Liver (tissue), 9 donors: Measurements from ENCODE around the gene NMNAT2. TPM values are rescaled to one million over a fixed set of nuclear protein-coding genes. Genes with fewer than 3 reads are reported as not detected.

Experiments
- DNase-seq: peaks from one replicate; pipeline ENCODE4 v3.0.0-alpha.2; 2017; ENCODE audit warnings: low spot score
- H3K27ac ChIP-seq, 2 donors: one replicate each; pipeline ENCODE4 v1.7.0; 2013; ENCODE audit warnings: inconsistent platforms in 2 of 2, low read length in 2 of 2, control low read depth in 1 of 2, low read depth in 1 of 2, mild to moderate bottlenecking in 1 of 2
- H3K27me3 ChIP-seq, 4 donors: one replicate each; pipeline versions ENCODE4 v1.6.1 to v1.7.0; 2013; ENCODE audit warnings: low read length in 3 of 4, inconsistent platforms in 1 of 4, mild to moderate bottlenecking in 1 of 4, moderate library complexity in 1 of 4; ENCODE audit not compliant: control insufficient read depth in 4 of 4, insufficient read depth in 4 of 4
- H3K36me3 ChIP-seq, 4 donors: one replicate each; pipeline versions ENCODE4 v1.6.1 to v1.7.0; 2013; ENCODE audit warnings: low read length in 3 of 4, mild to moderate bottlenecking in 3 of 4, low read depth in 1 of 4, moderate library complexity in 1 of 4; ENCODE audit not compliant: control insufficient read depth in 4 of 4, insufficient read depth in 3 of 4
- H3K4me1 ChIP-seq, 4 donors: one replicate each; pipeline versions ENCODE4 v1.6.1 to v1.7.0; 2013; ENCODE audit warnings: low read length in 3 of 4, mild to moderate bottlenecking in 3 of 4, moderate library complexity in 1 of 4; ENCODE audit not compliant: control insufficient read depth in 4 of 4, insufficient read depth in 4 of 4
- H3K4me3 ChIP-seq, 3 donors: one replicate each; pipeline versions ENCODE4 v1.6.1 to v1.7.0; 2013; ENCODE audit warnings: low read length in 3 of 3, control low read depth in 1 of 3, low read depth in 1 of 3, mild to moderate bottlenecking in 1 of 3
- H3K9ac ChIP-seq, 2 donors: one replicate each; pipeline ENCODE4 v1.7.0; 2013; ENCODE audit warnings: low read length in 2 of 2, mild to moderate bottlenecking in 2 of 2, moderate library complexity in 2 of 2, control low read depth in 1 of 2, low read depth in 1 of 2
- H3K9me3 ChIP-seq, 4 donors: one replicate each; pipeline versions ENCODE4 v1.6.1 to v1.7.0; 2013; ENCODE audit warnings: low read length in 3 of 4; ENCODE audit not compliant: control insufficient read depth in 4 of 4
- EGR1 ChIP-seq, 2 donors: IDR thresholded peaks; 2 replicates each; pipeline ENCODE4 v1.6.1; 2016 to 2018; ENCODE audit warnings: antibody characterized with exemption in 2 of 2, low read depth in 2 of 2
- FOXA1 ChIP-seq: IDR thresholded peaks from 2 replicates; pipeline ENCODE4 v1.6.1; 2016; ENCODE audit warnings: antibody characterized with exemption
- FOXA2 ChIP-seq: IDR thresholded peaks from 2 replicates; pipeline ENCODE4 v1.6.1; 2016; ENCODE audit warnings: antibody characterized with exemption
- GABPA ChIP-seq, 2 donors: IDR thresholded peaks in 1 of 2; conservative IDR thresholded peaks in 1 of 2; 2 replicates each; pipeline ENCODE4 v1.6.1; 2016; ENCODE audit warnings: antibody characterized with exemption in 2 of 2, mild to moderate bottlenecking in 1 of 2, moderate library complexity in 1 of 2
- HNF4A ChIP-seq, 2 donors: conservative IDR thresholded peaks; 2 replicates each; pipeline ENCODE4 v1.6.1; 2016; ENCODE audit warnings: antibody characterized with exemption in 2 of 2, mild to moderate bottlenecking in 2 of 2
- HNF4G ChIP-seq: IDR thresholded peaks from 2 replicates; pipeline ENCODE4 v1.6.1; 2016; ENCODE audit warnings: antibody characterized with exemption
- JUND ChIP-seq, 2 donors: IDR thresholded peaks; 2 replicates each; pipeline ENCODE4 v1.6.1; 2016; ENCODE audit warnings: antibody characterized with exemption in 2 of 2
- NR2F2 ChIP-seq: IDR thresholded peaks from 2 replicates; pipeline ENCODE4 v1.6.1; 2016; ENCODE audit warnings: antibody characterized with exemption
- RAD21 ChIP-seq, 2 donors: IDR thresholded peaks; 2 replicates each; pipeline ENCODE4 v1.6.1; 2016; ENCODE audit warnings: antibody characterized with exemption in 2 of 2, mild to moderate bottlenecking in 2 of 2
- RXRA ChIP-seq, 2 donors: IDR thresholded peaks; 2 replicates each; pipeline ENCODE4 v1.6.1; 2017 to 2018; ENCODE audit warnings: antibody characterized with exemption in 2 of 2, mild to moderate bottlenecking in 1 of 2
- SP1 ChIP-seq: IDR thresholded peaks from 2 replicates; pipeline ENCODE4 v1.6.1; 2018; ENCODE audit warnings: antibody characterized with exemption, mild to moderate bottlenecking
- TAF1 ChIP-seq: conservative IDR thresholded peaks from 2 replicates; pipeline ENCODE4 v1.6.1; 2016; ENCODE audit warnings: antibody characterized with exemption, mild to moderate bottlenecking
- YY1 ChIP-seq: IDR thresholded peaks from 2 replicates; pipeline ENCODE4 v1.6.1; 2016; ENCODE audit warnings: antibody characterized with exemption, mild to moderate bottlenecking
- WGBS: extraction: QIAGEN DNeasy Blood & Tissue Kit; methylation state at CpG from one replicate; pipeline ENCODE4 v1.1.7; 2013; 5-methylcytosine and 5-hydroxymethylcytosine counted together
- polyA plus RNA-seq, 2 donors: library from polyadenylated mRNA; stranded (reverse) in 1 of 2; unstranded in 1 of 2; fragments of 200-250 nt in 1 of 2; fragments of >200 nt in 1 of 2; fragmentation: Nextera tagmentation in 1 of 2; extraction: Ambion mirVana in 1 of 2; gene quantifications; one replicate each; pipeline versions ENCODE4 v1.2.1 to v1.2.3, GENCODE V29; 2013 to 2015
- total RNA-seq, 2 donors: library from RNA; depleted of rRNA; stranded (reverse); fragments of >200 nt; gene quantifications; one replicate each; pipeline ENCODE4 v1.2.3, GENCODE V29; 2014
- TF ChIP-seq, protein P1 (sequence below): IDR thresholded peaks from 2 replicates; pipeline ENCODE4 v1.6.1; 2016; ENCODE audit warnings: antibody characterized with exemption
- TF ChIP-seq, protein P2 (sequence below): fragments of 150-350 bp; IDR thresholded peaks from 2 replicates; pipeline ENCODE4 v1.5.1; 2017; ENCODE audit warnings: improper control_type of control experiment, low read depth, low read length; ENCODE audit not compliant: missing input control
- TF ChIP-seq, protein P3 (sequence below): IDR thresholded peaks from 2 replicates; pipeline ENCODE4 v1.6.1; 2016; ENCODE audit warnings: antibody characterized with exemption, mild to moderate bottlenecking
- TF ChIP-seq, protein P4 (sequence below): IDR thresholded peaks from 2 replicates; pipeline ENCODE4 v1.6.1; 2016; ENCODE audit warnings: antibody characterized with exemption
- TF ChIP-seq, protein P5 (sequence below): IDR thresholded peaks from 2 replicates; pipeline ENCODE4 v1.6.1; 2016; ENCODE audit warnings: antibody characterized with exemption
- donor health status: healthy.
- donor health status: healthy.
- donor health status: healthy.
- donor health status: healthy.
- donor health status: healthy.

NMNAT2 gene
- total and polyA plus RNA-seq, 4 donors: under 0.01 to 0.07 (median 0.05) TPM; not detected in 1

DNA sequence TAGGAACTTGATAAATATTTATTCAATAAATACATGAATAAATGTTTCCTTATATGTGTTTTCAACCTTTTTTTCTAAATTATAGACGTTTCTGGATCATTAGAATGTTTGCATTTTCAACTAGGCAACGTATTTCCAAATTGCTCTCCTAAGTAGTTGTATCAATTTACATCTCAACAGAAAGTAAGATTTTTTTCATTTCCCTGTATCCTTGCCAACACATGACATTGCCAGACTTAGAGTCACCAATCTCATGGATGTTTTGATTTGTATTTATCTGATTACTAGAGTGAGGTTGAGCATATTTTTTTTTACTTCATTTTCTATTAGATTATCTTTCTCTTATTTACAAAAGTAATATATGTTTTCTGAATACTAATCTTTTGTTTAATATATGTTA is 31.9 kb upstream of the NMNAT2 start:
- DNase-seq: no peak
- H3K9me3 ChIP-seq: peaks cover 0 to 2% (median 0%) of the 10 kb centered on the region in 4 donors
- H3K36me3 ChIP-seq: no peaks in the 10 kb centered on the region
- no peak for TF ChIP-seq HNF4G
- no peak for TF ChIP-seq SP1
- no peak for TF ChIP-seq GABPA (IDR thresholded peaks at IDR 0.05 in 1 of 2, conservative IDR thresholded peaks at IDR 0.05 in 1 of 2)
- no peak for TF ChIP-seq HNF4A (conservative IDR thresholded peaks at IDR 0.05)
- TF ChIP-seq TAF1: no peak
- no peak for TF ChIP-seq NR2F2
- TF ChIP-seq, protein P1, sequence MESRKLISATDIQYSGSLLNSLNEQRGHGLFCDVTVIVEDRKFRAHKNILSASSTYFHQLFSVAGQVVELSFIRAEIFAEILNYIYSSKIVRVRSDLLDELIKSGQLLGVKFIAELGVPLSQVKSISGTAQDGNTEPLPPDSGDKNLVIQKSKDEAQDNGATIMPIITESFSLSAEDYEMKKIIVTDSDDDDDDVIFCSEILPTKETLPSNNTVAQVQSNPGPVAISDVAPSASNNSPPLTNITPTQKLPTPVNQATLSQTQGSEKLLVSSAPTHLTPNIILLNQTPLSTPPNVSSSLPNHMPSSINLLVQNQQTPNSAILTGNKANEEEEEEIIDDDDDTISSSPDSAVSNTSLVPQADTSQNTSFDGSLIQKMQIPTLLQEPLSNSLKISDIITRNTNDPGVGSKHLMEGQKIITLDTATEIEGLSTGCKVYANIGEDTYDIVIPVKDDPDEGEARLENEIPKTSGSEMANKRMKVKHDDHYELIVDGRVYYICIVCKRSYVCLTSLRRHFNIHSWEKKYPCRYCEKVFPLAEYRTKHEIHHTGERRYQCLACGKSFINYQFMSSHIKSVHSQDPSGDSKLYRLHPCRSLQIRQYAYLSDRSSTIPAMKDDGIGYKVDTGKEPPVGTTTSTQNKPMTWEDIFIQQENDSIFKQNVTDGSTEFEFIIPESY: no peak
- TF ChIP-seq RAD21 (IDR thresholded peaks at IDR 0.05): no peak
- no peak for TF ChIP-seq JUND (IDR thresholded peaks at IDR 0.05)
- TF ChIP-seq YY1: no peak
- TF ChIP-seq EGR1 (IDR thresholded peaks at IDR 0.05; ENCODE audit: low read depth in 2 of 2): no peak
- TF ChIP-seq FOXA2: no peak
- no peak for TF ChIP-seq FOXA1
- TF ChIP-seq, protein P2, sequence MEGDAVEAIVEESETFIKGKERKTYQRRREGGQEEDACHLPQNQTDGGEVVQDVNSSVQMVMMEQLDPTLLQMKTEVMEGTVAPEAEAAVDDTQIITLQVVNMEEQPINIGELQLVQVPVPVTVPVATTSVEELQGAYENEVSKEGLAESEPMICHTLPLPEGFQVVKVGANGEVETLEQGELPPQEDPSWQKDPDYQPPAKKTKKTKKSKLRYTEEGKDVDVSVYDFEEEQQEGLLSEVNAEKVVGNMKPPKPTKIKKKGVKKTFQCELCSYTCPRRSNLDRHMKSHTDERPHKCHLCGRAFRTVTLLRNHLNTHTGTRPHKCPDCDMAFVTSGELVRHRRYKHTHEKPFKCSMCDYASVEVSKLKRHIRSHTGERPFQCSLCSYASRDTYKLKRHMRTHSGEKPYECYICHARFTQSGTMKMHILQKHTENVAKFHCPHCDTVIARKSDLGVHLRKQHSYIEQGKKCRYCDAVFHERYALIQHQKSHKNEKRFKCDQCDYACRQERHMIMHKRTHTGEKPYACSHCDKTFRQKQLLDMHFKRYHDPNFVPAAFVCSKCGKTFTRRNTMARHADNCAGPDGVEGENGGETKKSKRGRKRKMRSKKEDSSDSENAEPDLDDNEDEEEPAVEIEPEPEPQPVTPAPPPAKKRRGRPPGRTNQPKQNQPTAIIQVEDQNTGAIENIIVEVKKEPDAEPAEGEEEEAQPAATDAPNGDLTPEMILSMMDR: no peak
- TF ChIP-seq, protein P3, sequence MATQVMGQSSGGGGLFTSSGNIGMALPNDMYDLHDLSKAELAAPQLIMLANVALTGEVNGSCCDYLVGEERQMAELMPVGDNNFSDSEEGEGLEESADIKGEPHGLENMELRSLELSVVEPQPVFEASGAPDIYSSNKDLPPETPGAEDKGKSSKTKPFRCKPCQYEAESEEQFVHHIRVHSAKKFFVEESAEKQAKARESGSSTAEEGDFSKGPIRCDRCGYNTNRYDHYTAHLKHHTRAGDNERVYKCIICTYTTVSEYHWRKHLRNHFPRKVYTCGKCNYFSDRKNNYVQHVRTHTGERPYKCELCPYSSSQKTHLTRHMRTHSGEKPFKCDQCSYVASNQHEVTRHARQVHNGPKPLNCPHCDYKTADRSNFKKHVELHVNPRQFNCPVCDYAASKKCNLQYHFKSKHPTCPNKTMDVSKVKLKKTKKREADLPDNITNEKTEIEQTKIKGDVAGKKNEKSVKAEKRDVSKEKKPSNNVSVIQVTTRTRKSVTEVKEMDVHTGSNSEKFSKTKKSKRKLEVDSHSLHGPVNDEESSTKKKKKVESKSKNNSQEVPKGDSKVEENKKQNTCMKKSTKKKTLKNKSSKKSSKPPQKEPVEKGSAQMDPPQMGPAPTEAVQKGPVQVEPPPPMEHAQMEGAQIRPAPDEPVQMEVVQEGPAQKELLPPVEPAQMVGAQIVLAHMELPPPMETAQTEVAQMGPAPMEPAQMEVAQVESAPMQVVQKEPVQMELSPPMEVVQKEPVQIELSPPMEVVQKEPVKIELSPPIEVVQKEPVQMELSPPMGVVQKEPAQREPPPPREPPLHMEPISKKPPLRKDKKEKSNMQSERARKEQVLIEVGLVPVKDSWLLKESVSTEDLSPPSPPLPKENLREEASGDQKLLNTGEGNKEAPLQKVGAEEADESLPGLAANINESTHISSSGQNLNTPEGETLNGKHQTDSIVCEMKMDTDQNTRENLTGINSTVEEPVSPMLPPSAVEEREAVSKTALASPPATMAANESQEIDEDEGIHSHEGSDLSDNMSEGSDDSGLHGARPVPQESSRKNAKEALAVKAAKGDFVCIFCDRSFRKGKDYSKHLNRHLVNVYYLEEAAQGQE: no peak
- TF ChIP-seq, protein P4, sequence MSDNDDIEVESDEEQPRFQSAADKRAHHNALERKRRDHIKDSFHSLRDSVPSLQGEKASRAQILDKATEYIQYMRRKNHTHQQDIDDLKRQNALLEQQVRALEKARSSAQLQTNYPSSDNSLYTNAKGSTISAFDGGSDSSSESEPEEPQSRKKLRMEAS: no peak
- no peak for TF ChIP-seq RXRA (IDR thresholded peaks at IDR 0.05)
- H3K4me1 ChIP-seq: no peaks in the 10 kb centered on the region
- WGBS: 50% methylated on average over 2 of the region's 2 CpGs
- no peaks in the 10 kb centered on the region for H3K27me3 ChIP-seq
- H3K4me3 ChIP-seq: no peak overlapping the region
- H3K27ac ChIP-seq: no peak overlapping the region
- H3K9ac ChIP-seq: no peak overlapping the region

DNA sequence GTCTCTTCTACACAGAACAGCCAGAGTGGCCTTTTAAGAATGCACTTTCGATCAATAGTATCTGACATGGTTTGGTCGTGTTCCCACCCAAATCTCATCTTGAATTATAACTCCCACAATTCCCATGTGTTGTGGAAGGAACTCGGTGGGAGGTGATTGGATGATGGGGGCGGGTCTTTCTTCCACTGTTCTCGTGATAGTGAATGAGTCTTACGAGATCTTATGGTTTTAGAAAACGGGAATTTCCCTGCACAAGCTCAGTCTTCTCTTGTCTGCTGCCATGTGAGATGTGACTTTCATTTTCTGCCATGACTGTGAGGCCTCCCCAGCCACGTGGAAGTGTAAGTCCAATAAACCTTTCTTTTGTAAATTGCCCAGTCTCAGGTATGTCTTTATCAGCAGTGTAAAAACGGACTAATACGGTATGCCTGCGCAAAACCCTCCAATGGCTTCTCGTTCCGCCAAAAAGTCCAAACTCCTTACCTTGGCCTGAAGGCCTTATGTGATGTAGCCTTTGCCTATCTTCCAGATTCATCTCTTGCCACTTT is 31.1 kb upstream of the NMNAT2 start:
- 91% methylated on average over 13 of the region's 13 CpGs for WGBS
- no peak for DNase-seq
- TF ChIP-seq, protein P3: no peak
- TF ChIP-seq FOXA1: no peak
- TF ChIP-seq, protein P2: no peak
- no peak for TF ChIP-seq SP1
- TF ChIP-seq FOXA2: no peak
- TF ChIP-seq, protein P5, sequence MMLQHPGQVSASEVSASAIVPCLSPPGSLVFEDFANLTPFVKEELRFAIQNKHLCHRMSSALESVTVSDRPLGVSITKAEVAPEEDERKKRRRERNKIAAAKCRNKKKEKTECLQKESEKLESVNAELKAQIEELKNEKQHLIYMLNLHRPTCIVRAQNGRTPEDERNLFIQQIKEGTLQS: no peak
- TF ChIP-seq TAF1: no peak
- no peak for TF ChIP-seq GABPA (IDR thresholded peaks at IDR 0.05 in 1 of 2, conservative IDR thresholded peaks at IDR 0.05 in 1 of 2)

More for the DNA sequence above, 31.1 kb upstream of the NMNAT2 start:
- no peak overlapping the region for H3K27ac ChIP-seq
- H3K27me3 ChIP-seq: no peaks in the 10 kb centered on the region
- no peaks in the 10 kb centered on the region for H3K36me3 ChIP-seq
- H3K9ac ChIP-seq: no peak overlapping the region
- H3K4me1 ChIP-seq: no peaks in the 10 kb centered on the region
- peaks cover 0 to 2% (median 0%) of the 10 kb centered on the region in 4 donors for H3K9me3 ChIP-seq
- H3K4me3 ChIP-seq: no peak overlapping the region
